Sigmoid colon (tissue), 4 donors: ENCODE measurements around the gene PIK3R5.

ENCODE experiments used
- POLR2A ChIP-seq, 2 donors: fragments of 450-650 bp; IDR thresholded peaks; one replicate each; pipeline ENCODE4 v1.6.1; 2016; ENCODE audit warnings: antibody characterized with exemption in 2 of 2, mild to moderate bottlenecking in 2 of 2, moderate library complexity in 2 of 2
- POLR2AphosphoS5 ChIP-seq, 4 donors: sonication (generic); formaldehyde crosslinking; IDR thresholded peaks; one replicate each; pipeline ENCODE4 v1.6.1; 2017; ENCODE audit warnings: antibody characterized with exemption in 4 of 4
- TF ChIP-seq, protein P1 (sequence below), 4 experiments: fragments of 450-650 bp in 3 of 4; fragments of 200-600 bp in 1 of 4; IDR thresholded peaks; one replicate each; pipeline ENCODE4 v1.5.1; 2016 to 2019; ENCODE audit warnings: antibody characterized with exemption in 4 of 4, mild to moderate bottlenecking in 3 of 4, moderate library complexity in 2 of 4

DNA sequence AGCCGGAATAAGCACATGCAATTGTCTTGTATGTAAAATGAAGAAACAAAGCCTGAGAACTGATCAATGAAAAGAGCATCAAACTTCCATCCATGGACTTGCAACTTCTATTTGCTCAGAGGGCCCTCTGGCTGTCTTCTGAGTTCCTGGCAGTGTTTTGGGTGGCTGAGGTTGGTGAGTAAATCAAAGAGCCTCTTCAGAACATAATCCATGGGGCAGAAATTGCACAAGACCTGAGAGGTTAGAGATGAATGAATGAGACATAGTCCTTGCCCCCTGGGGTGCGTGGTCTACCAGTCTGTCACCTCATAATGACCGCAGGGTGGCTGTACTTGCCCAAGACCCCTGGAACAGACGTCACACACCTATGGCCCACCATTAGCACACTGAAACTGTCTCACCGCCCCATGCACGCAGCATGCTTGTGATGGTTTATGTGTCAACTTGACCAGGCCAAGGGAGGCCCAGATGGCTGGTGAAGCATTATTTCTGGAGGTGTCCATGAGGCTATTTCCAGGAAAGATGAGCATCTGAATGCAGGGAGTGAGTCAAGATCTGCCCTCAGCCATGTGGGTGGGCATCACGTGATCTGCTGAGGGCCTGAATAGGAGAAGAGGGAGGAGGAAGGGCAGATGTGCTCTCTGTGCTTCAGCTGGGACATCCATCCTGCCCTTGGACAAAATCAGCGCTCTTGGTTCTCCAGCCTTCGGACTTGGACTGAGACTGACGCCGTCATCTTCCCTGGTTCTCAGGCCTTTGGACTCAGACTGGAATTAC, 106.3 kb downstream of the PIK3R5 start:
- TF ChIP-seq, protein P1, sequence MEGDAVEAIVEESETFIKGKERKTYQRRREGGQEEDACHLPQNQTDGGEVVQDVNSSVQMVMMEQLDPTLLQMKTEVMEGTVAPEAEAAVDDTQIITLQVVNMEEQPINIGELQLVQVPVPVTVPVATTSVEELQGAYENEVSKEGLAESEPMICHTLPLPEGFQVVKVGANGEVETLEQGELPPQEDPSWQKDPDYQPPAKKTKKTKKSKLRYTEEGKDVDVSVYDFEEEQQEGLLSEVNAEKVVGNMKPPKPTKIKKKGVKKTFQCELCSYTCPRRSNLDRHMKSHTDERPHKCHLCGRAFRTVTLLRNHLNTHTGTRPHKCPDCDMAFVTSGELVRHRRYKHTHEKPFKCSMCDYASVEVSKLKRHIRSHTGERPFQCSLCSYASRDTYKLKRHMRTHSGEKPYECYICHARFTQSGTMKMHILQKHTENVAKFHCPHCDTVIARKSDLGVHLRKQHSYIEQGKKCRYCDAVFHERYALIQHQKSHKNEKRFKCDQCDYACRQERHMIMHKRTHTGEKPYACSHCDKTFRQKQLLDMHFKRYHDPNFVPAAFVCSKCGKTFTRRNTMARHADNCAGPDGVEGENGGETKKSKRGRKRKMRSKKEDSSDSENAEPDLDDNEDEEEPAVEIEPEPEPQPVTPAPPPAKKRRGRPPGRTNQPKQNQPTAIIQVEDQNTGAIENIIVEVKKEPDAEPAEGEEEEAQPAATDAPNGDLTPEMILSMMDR (IDR thresholded peaks at IDR 0.05) = no peak
- TF ChIP-seq POLR2A (IDR thresholded peaks at IDR 0.05) (no peak), POLR2AphosphoS5 (IDR thresholded peaks at IDR 0.05) (no peak)
